ENCODE measurements around the gene SGSM1. TPM values are rescaled to one million over a fixed set of nuclear protein-coding genes. Genes with fewer than 3 reads are reported as not detected.

SGSM1 gene
- total and polyA plus RNA-seq, 8 donors, result 0.68 to 4.7 (median 2.5) TPM

- Histone ChIP-seq H3K9me3 (no peaks in the 10 kb centered on the region), H3K27me3 (no peaks in the 10 kb centered on the region), H3K4me1 (peaks cover 6 to 30% (median 19%) of the 10 kb centered on the region in 4 donors), H3K4me3 (no peak overlapping the region), H3K36me3 (no peaks in the 10 kb centered on the region), H3K27ac (no peak overlapping the region)
- intact Hi-C loops (cut with DNase I; ENCODE audit: low total_unique reads), result no loop called here
- WGBS, 5 donors, result 89 to 94% (median 90%) methylated on average over 4 of the region's 4 CpGs
- TF ChIP-seq CTCF (IDR thresholded peaks at IDR 0.05) (no peak), EP300 (IDR thresholded peaks at IDR 0.05) (no peak), POLR2A (IDR thresholded peaks at IDR 0.05) (no peak), POLR2AphosphoS5 (IDR thresholded peaks at IDR 0.05) (no peak)
- no peak for DNase-seq
Observed at GRCh38 chr22:24824915-24825314, 18.9 kb downstream of the SGSM1 start.

- DNase-seq, result no peak
- H3K36me3 ChIP-seq, result no peaks in the 10 kb centered on the region
- H3K4me1 ChIP-seq, result peaks cover 0 to 16% (median 10%) of the 10 kb centered on the region in 4 donors
- intact Hi-C loops (cut with DNase I; ENCODE audit: low total_unique reads), result no loop called here
- WGBS, 5 donors, result 60 to 78% (median 71%) methylated on average over 7 of the region's 7 CpGs
- no peak overlapping the region for H3K4me3 ChIP-seq
- no peaks in the 10 kb centered on the region for H3K9me3 ChIP-seq
- H3K27ac ChIP-seq, result peak overlapping the region; percentile 60 to 81 (median 73)
- no peaks in the 10 kb centered on the region for H3K27me3 ChIP-seq
- TF ChIP-seq EP300 (IDR thresholded peaks at IDR 0.05), result no peak
- TF ChIP-seq CTCF (IDR thresholded peaks at IDR 0.05), result no peak
- TF ChIP-seq POLR2A (IDR thresholded peaks at IDR 0.05), result no peak
- TF ChIP-seq POLR2AphosphoS5 (IDR thresholded peaks at IDR 0.05), result no peak
Observed at GRCh38 chr22:24826710-24827285, 20.8 kb downstream of the SGSM1 start.

GRCh38 chr22:24827296-24827695 is 21.3 kb downstream of the SGSM1 start:
- TF ChIP-seq POLR2A (IDR thresholded peaks at IDR 0.05), result peak in 1 of 4 donors; percentile 32
- no peak for TF ChIP-seq CTCF (IDR thresholded peaks at IDR 0.05)
- TF ChIP-seq EP300 (IDR thresholded peaks at IDR 0.05), result no peak
- TF ChIP-seq POLR2AphosphoS5 (IDR thresholded peaks at IDR 0.05), result peak in 2 of 3 donors; percentile 34 to 46
- 36 to 53% (median 41%) methylated on average over 5 to 9 of the region's 9 CpGs for WGBS, 5 donors
- Histone ChIP-seq H3K27me3 (no peaks in the 10 kb centered on the region), H3K36me3 (no peaks in the 10 kb centered on the region), H3K27ac (peak overlapping the region; percentile 60 to 81 (median 73)), H3K9me3 (no peaks in the 10 kb centered on the region), H3K4me1 (peaks cover 0 to 16% (median 9%) of the 10 kb centered on the region in 4 donors), H3K4me3 (no peak overlapping the region)
- intact Hi-C loops (cut with DNase I; ENCODE audit: low total_unique reads), result no loop called here
- DNase-seq, result peak; percentile 83 to 95

- 65 to 73% (median 69%) methylated on average over 6 to 7 of the region's 7 CpGs for WGBS, 5 donors
- H3K27me3 ChIP-seq, result no peaks in the 10 kb centered on the region
Observed at GRCh38 chr22:24830205-24830979, 24.4 kb downstream of the SGSM1 start.

More at GRCh38 chr22:24830205-24830979, 24.4 kb downstream of the SGSM1 start:
- H3K4me3 ChIP-seq, result no peak overlapping the region
- DNase-seq, result no peak
- peaks cover 0 to 16% (median 5%) of the 10 kb centered on the region in 4 donors for H3K4me1 ChIP-seq
- H3K27ac ChIP-seq, result no peak overlapping the region
- TF ChIP-seq CTCF (IDR thresholded peaks at IDR 0.05) (no peak), EP300 (IDR thresholded peaks at IDR 0.05) (no peak), POLR2AphosphoS5 (IDR thresholded peaks at IDR 0.05) (no peak), POLR2A (IDR thresholded peaks at IDR 0.05) (no peak)
- no peaks in the 10 kb centered on the region for H3K36me3 ChIP-seq
- intact Hi-C loops (cut with DNase I; ENCODE audit: low total_unique reads), result no loop called here
- H3K9me3 ChIP-seq, result no peaks in the 10 kb centered on the region
